Right renal cortex interstitium (tissue), 3 donors: ENCODE results near the gene GRID1. TPM values are rescaled to one million over a fixed set of nuclear protein-coding genes. Genes with fewer than 3 reads are reported as not detected.

Source experiments
- DNase-seq, 3 donors: peaks; one replicate each; pipeline ENCODE4 v3.0.0-alpha.2; 2013; ENCODE audit warnings: low read depth in 3 of 3, low spot score in 2 of 3
- polyA plus RNA-seq, 3 donors: library from polyadenylated mRNA; unstranded; fragments of 120-200 nt; gene quantifications; one replicate each; pipeline ENCODE4 v1.2.1, GENCODE V29; 2013; ENCODE audit not compliant: insufficient read length in 3 of 3

Gene GRID1
- polyA plus RNA-seq, 3 donors = 1.6 to 1.8 (median 1.7) TPM

DNA sequence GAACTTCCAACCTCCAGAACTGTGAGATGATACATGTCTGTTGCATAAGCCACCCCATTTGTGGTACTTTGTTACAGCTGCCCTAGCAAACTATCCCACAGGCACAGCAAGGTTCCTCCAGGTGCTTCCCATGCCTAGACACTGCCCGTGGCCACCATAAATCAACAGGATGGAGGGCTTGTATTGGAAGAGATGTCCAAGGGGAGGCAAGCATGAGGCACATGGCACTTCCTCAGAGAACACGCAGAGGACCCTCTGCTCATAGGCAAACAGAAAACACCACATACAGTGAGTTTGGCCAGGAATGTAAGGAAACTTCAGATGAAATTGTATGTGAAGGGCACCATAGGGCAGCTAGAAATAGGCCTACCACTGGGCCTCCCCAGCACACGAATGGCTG lies 291.1 kb downstream of the GRID1 start:
- DNase-seq = no peak

GRCh38 chr10:86074294-86074693 lies 292.3 kb downstream of the GRID1 start:
- DNase-seq = no peak

DNA sequence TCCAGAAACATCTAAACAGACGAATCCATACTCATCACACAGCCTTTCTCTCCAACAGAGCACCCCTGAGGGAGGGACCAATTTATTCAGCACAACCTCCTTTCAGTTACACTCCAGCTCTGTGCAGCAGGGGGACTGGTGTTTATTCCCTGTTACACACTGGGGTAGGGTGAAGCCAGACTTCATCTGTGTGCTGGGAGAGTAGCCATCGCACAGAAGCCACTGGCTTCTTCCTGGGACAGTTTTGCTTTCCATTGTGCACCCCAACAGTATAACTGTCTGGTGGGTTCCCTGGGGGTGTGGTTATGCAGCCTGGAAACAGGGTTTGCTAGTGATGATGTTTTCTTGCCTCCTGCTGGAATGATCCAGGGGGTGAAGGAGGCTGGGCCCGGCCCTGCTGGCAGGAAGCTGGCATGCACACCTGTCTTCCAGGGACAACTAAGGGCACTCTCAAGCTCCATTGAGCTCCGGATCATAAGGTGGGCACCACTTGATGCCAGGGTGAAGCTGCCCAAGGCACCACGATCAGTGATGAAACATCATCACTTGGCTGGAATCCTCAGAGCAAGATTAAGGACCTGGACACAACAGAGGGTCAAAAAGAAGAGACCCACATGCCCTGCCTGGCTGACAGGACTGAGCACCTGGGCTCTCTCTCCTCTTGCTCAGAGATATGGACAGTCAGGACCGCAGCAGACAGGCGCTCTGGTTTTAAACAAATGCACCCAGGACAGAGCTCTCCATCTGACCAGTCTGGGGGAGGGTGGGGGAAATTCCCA lies 293.2 kb downstream of the GRID1 start:
- no peak for DNase-seq

DNA sequence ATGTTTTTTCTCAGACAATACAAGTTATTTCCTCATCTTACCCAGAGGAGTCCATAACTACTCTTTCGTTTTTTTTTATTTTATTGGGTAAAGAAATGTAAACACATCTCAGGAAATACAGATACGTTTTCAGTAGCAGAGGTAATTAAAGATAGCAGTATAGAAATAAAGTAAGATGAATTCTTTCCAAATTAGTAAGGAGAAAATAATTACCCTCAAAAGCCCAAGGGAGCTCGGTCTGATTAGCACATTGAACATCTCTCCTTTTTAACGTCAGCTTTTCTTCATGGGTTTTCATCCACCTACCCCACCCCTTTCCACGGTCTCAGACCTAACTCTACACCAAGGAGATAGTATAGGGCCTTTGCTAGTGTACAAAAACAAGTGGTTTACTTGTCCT lies 294.2 kb downstream of the GRID1 start:
- DNase-seq = no peak

DNA sequence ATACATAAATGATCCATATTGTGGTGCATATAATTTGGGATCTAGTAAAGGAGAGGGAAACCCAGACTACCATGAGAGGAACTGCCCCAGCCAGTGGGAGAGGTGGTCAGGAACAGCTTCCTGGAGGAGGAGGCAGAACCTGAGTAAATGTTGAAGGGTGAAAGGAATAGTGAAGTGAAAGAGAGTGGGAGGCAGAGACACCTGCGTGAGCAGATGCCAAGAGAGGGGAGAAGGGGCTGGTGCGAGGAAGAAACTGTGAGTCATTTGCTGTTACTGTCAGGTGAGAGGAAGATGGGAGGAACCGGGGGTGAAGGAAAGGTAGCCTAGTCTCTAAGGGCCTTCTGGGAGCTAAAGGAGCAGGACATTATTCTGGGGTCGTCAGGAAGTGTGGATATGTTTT lies 294.8 kb downstream of the GRID1 start:
- DNase-seq = no peak

GRCh38 chr10:86071145-86071544 lies 295.4 kb downstream of the GRID1 start:
- DNase-seq = no peak

- DNase-seq = no peak
Observed at GRCh38 chr10:86070278-86070677, 296.3 kb downstream of the GRID1 start.

- DNase-seq = no peak
Observed at GRCh38 chr10:86068231-86069054, 298.2 kb downstream of the GRID1 start.

- DNase-seq = no peak
Observed at GRCh38 chr10:86067436-86068050, 299.1 kb downstream of the GRID1 start.

DNA sequence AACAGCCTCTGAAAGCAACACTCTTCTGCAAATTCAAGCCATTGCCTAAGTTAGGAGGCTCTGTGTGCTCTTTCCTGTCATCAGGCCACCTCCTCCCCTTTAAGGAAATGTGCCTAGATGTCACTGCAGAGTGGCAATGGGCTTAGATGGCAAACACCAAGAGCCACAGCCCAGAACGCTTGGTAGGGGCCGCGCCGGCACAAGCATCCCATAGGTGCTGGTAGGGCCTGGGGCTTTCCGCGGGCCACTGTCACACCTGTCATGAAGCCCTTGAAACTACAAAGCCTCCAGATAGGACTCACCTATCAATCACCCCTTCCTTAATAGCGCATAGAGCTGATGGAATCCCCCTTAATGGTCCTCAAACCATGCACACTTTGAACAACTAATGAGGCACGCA lies 299.9 kb downstream of the GRID1 start:
- DNase-seq = no peak

DNA sequence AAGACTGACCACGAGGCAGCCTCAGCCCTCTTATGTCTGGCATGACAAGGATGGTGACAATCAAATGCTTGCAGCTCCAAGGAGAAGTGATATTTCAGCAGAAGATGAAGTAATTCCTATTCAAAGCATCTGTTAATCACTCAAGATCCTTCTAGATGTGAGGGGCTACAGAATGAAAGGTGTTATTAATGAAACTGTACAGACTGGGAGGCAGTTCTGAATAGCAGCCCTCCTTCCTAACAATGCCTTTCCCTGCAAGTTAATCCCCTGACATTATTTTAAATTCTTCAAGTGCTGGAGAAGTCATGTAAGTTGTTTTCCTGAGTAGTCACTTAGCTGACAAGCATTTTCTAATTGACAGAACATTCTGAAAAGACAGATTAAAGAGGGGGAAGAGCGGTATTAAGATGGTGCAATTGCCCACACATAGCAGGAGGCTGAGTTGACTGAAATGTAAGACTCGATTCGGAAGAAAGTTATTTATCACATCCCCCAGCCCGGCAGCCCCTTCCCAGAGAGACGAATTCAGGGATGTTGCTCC lies 300.8 kb downstream of the GRID1 start:
- DNase-seq = no peak

DNA sequence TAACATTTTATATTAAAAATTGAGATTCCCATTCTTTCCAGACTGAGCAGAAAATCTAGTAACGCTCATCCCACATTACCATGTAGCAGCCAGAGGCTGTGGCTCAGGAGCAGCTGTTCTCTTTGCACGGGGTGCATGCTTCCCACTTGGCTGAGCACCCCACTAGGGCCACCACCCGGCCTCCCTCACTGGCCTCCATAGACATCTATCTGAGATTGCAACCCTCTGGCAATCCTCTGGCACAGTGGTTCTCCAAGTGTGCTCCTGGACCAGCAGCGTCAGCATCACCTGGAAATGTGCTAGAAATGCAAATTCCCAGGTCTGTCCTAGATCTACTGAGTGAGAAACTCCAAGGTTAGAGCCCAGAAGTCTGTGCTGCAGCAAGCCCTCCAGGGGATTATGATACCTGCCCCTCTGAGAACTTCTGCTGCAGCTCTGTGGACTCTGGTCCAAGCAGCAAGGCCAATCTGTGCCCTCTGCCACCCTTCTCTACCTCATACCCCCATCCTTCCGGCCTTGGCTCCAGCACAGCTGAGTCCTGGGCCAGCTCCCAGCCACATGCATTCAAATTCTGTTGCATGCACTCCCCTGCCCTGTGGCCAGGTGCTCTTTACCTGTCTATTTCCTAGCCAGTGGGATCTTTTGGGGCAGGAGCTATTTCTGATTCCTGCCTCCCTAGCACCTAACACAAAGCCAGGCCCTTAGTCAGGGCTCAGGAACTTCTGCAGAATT lies 301.5 kb downstream of the GRID1 start:
- DNase-seq = no peak

GRCh38 chr10:86064219-86064618 lies 302.4 kb downstream of the GRID1 start:
- no peak for DNase-seq

- DNase-seq = no peak
Observed at GRCh38 chr10:86063341-86063740, 303.3 kb downstream of the GRID1 start.

GRCh38 chr10:86062647-86063145 lies 303.9 kb downstream of the GRID1 start:
- DNase-seq = no peak

GRCh38 chr10:86062198-86062550 lies 304.4 kb downstream of the GRID1 start:
- no peak for DNase-seq

GRCh38 chr10:86061278-86062197 lies 305.1 kb downstream of the GRID1 start:
- no peak for DNase-seq

DNA sequence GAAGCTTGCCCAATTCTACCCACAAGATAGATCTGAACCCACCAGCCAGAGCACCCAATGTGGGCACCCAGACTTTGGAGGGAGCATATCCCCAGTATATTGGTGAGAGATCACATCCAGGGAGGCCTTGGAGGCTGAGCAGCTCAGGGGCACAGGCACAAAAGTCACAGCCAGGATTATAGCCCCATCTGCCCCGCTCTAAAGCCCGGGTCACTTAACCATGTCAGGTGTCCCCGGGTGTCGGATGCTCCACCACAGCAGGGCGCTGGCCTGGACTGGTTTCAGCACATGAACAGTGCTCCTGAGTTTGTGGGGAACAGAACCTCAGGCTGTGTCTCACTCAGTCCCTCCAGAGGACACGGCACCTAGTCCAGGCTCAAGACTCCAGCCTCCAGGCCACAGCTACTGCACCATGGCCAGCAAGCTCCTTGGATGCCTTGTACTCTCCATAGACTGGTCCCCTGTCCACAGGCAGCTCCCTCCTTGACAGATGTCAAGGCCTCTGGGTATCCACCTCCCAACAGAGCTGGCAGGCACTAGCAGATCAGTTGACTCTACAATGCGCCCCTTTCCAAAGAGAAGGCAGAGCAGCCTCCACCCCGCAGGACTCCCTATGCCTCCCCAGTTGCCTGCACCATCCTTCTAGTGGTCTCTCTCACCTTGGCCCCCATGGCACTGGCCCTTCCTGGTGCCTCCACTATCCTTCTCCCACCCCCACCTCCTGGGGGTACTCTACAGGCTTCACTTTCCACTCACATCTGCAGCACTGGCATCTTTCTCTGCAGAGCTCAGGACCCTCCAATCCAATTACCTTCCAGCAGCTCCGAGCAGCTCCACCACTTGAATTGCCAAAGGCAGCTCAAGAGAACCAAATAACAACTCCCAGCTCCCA lies 306.0 kb downstream of the GRID1 start:
- DNase-seq = no peak
